HepG2 (cell line): ENCODE data around the gene ZNF503. TPM values are rescaled to one million over a fixed set of nuclear protein-coding genes. Genes with fewer than 3 reads are reported as not detected.

Experiments
- ARNTL ChIP-seq: sonication (generic); formaldehyde crosslinking; IDR thresholded peaks from 2 replicates; pipeline ENCODE4 v1.4.0; 2020; ENCODE audit warnings: mild to moderate bottlenecking, missing genetic modification reagents
- ASH2L ChIP-seq: fragments of 300-600, 200-600 bp; sonication (generic); IDR thresholded peaks from 2 replicates; pipeline ENCODE4 v1.7.0; 2017; ENCODE audit warnings: low read depth, mild to moderate bottlenecking, moderate library complexity, mixed read lengths, low read length; ENCODE audit not compliant: insufficient read length
- GMEB1 ChIP-seq: sonication (generic); formaldehyde crosslinking; IDR thresholded peaks from 2 replicates; pipeline ENCODE4 v1.5.1; 2020; ENCODE audit warnings: missing genetic modification reagents, mild to moderate bottlenecking, borderline replicate concordance
- HMGXB4 ChIP-seq, 2 experiments: sonication (generic) in 1 of 2; formaldehyde crosslinking in 1 of 2; IDR thresholded peaks; 2 replicates each; pipeline versions ENCODE4 v1.4.0 to v1.6.1; 2018 to 2020; ENCODE audit warnings: missing genetic modification reagents in 2 of 2, borderline replicate concordance in 1 of 2, low read depth in 1 of 2, mild to moderate bottlenecking in 1 of 2, missing biosample characterization in 1 of 2
- HOXD1 ChIP-seq: sonication (generic); formaldehyde crosslinking; IDR thresholded peaks from 2 replicates; pipeline ENCODE4 v1.5.0; 2020; ENCODE audit warnings: missing genetic modification reagents
- KLF12 ChIP-seq: sonication (generic); formaldehyde crosslinking; IDR thresholded peaks from 2 replicates; pipeline ENCODE4 v1.4.0; 2020; ENCODE audit warnings: missing genetic modification reagents, borderline replicate concordance
- MEIS1 ChIP-seq: sonication (generic); formaldehyde crosslinking; IDR thresholded peaks from 2 replicates; pipeline ENCODE4 v1.9.0; 2021; ENCODE audit warnings: mild to moderate bottlenecking, missing genetic modification reagents, moderate library complexity, borderline replicate concordance
- PLRG1 ChIP-seq: fragments of 450-650 bp; conservative IDR thresholded peaks from 2 replicates; pipeline ENCODE4 v1.6.1; 2016
- PLSCR1 ChIP-seq: sonication (generic); formaldehyde crosslinking; IDR thresholded peaks from 2 replicates; pipeline ENCODE4 v1.5.0; 2020; ENCODE audit warnings: missing genetic modification reagents, mild to moderate bottlenecking, borderline replicate concordance
- SATB2 ChIP-seq: sonication (generic); formaldehyde crosslinking; IDR thresholded peaks from 2 replicates; pipeline ENCODE4 v1.5.0; 2020; ENCODE audit warnings: missing genetic modification reagents
- SMYD3 ChIP-seq: sonication (generic); formaldehyde crosslinking; IDR thresholded peaks from 2 replicates; pipeline ENCODE4 v1.8.1; 2023; ENCODE audit warnings: mild to moderate bottlenecking, missing genetic modification reagents
- ZBTB10 ChIP-seq: sonication (generic); formaldehyde crosslinking; IDR thresholded peaks from 2 replicates; pipeline ENCODE4 v1.4.0; 2020; ENCODE audit warnings: missing genetic modification reagents, borderline replicate concordance
- ZFP36 ChIP-seq: fragments of 150-350 bp; IDR thresholded peaks from 2 replicates; pipeline ENCODE4 v1.6.1; 2018; ENCODE audit warnings: borderline replicate concordance, low read length, low read depth; ENCODE audit not compliant: partially characterized antibody
- ZFP36L2 ChIP-seq: sonication (generic); formaldehyde crosslinking; IDR thresholded peaks from 2 replicates; pipeline ENCODE4 v1.4.0; 2020; ENCODE audit warnings: missing genetic modification reagents
- ZFX ChIP-seq: sonication (generic); formaldehyde crosslinking; IDR thresholded peaks from 2 replicates; pipeline ENCODE4 v1.4.0; 2020; ENCODE audit warnings: mild to moderate bottlenecking, low read depth, missing genetic modification reagents, moderate library complexity
- ZNF124 ChIP-seq: sonication (generic); formaldehyde crosslinking; IDR thresholded peaks from 2 replicates; pipeline ENCODE4 v1.4.0; 2020; ENCODE audit warnings: missing genetic modification reagents
- ZNF567 ChIP-seq: sonication (generic); formaldehyde crosslinking; IDR thresholded peaks from 2 replicates; pipeline ENCODE4 v1.8.1; 2023; ENCODE audit warnings: mild to moderate bottlenecking, missing genetic modification reagents, borderline replicate concordance
- ZNF672 ChIP-seq: sonication (generic); formaldehyde crosslinking; IDR thresholded peaks from 2 replicates; pipeline ENCODE4 v1.8.1; 2022; ENCODE audit warnings: missing genetic modification reagents
- ZNF704 ChIP-seq: sonication (generic); formaldehyde crosslinking; IDR thresholded peaks from 2 replicates; pipeline ENCODE4 v1.8.1; 2023; ENCODE audit warnings: mild to moderate bottlenecking, inconsistent platforms, moderate library complexity, missing genetic modification reagents, borderline replicate concordance
- ZSCAN12 ChIP-seq: sonication (generic); formaldehyde crosslinking; IDR thresholded peaks from 2 replicates; pipeline ENCODE4 v1.9.0; 2021; ENCODE audit warnings: mild to moderate bottlenecking, missing genetic modification reagents
- polyA plus RNA-seq, 8 experiments: library from polyadenylated mRNA; depleted of rRNA in 3 of 8; stranded (reverse) in 7 of 8; unstranded in 1 of 8; fragments of >200 nt; fragmentation: Illumina TruSeq in 4 of 8; extraction: Trizol in 4 of 8; gene quantifications; 2 replicates each; pipeline versions ENCODE4 v1.2.1 to v1.2.3, GENCODE V29; 2011 to 2016; ENCODE audit warnings: low read depth in 4 of 8, missing spikeins in 1 of 8, mixed read lengths in 1 of 8; ENCODE audit not compliant: insufficient read depth in 1 of 8
- total RNA-seq, 5 experiments: library from RNA; depleted of rRNA; stranded (reverse); fragments of >200 nt; fragmentation: Illumina TruSeq; extraction: Trizol; gene quantifications; 2 replicates each; pipeline ENCODE4 v1.2.3, GENCODE V29; 2016; ENCODE audit warnings: low read depth in 1 of 5

The ZNF503 gene
- total and polyA plus RNA-seq, 2 of the 13 experiments (the other 11 are each of a cell fraction or from before 2014, with no cell fraction given) = 2.7 to 8.3 TPM

GRCh38 chr10:75402486-75403143 lies 1.1 kb upstream of the ZNF503 start (continued):
- TF ChIP-seq ZNF704 (CRISPR knock-in tag) = 0 out of 2 replicates have a peak, but pooled peaks have one; percentile 27
- 0 out of 2 replicates have a peak, but pooled peaks have one; percentile 10 for TF ChIP-seq HOXD1 (CRISPR knock-in tag)
- 0 out of 2 replicates have a peak, but pooled peaks have one; percentile 42 for TF ChIP-seq ZNF567 (CRISPR knock-in tag)
- TF ChIP-seq HMGXB4 (CRISPR knock-in tag; IDR thresholded peaks at IDR 0.05; ENCODE audit: borderline replicate concordance in 1 of 2, low read depth in 1 of 2) = peak in 1 of 2 experiments; percentile 17; a peak in 2 of 4 replicates
- 0 out of 2 replicates have a peak, but pooled peaks have one; percentile 7 for TF ChIP-seq ZNF124
- 0 out of 2 replicates have a peak, but pooled peaks have one; percentile 57 for TF ChIP-seq SMYD3 (CRISPR knock-in tag)
- TF ChIP-seq PLRG1 = no peak
- peak; percentile 54 for TF ChIP-seq ARNTL
- TF ChIP-seq GMEB1 (CRISPR knock-in tag) = no peak
- no peak for TF ChIP-seq ZFP36L2
- no peak; the same call in 1 of the 2 replicates for TF ChIP-seq KLF12 (CRISPR knock-in tag)
- TF ChIP-seq ZNF672 (CRISPR knock-in tag) = no peak
- no peak for TF ChIP-seq ZBTB10 (CRISPR knock-in tag)
- 0 out of 2 replicates have a peak, but pooled peaks have one; percentile 76 for TF ChIP-seq ZSCAN12 (CRISPR knock-in tag)
- TF ChIP-seq MEIS1 (CRISPR knock-in tag) = peak; percentile 46; the same call in 1 of the 2 replicates
- no peak for TF ChIP-seq SATB2 (CRISPR knock-in tag)
- no peak for TF ChIP-seq ZFP36
- TF ChIP-seq PLSCR1 = no peak
- TF ChIP-seq ASH2L = peak; percentile 28
- peak; percentile 62 for TF ChIP-seq ZFX (CRISPR knock-in tag)
